ENCODE measurements around the gene FBXL16. TPM values are rescaled to one million over a fixed set of nuclear protein-coding genes. Genes with fewer than 3 reads are reported as not detected.

FBXL16 gene
- total and polyA plus RNA-seq, 2 of the 13 experiments (the other 11 are each of a cell fraction or from before 2014, with no cell fraction given) = 0.22 to 2.0 TPM

GRCh38 chr16:678858-679813 lies 26.5 kb downstream of the FBXL16 start (continued):
- TF ChIP-seq ZNF407 (CRISPR knock-in tag; IDR thresholded peaks at IDR 0.05; ENCODE audit: not compliant biosample characterization) (peak; percentile 65), ZNF292 (CRISPR knock-in tag; IDR thresholded peaks at IDR 0.05; ENCODE audit: borderline replicate concordance, low read depth) (peak; percentile 48; the same call in 1 of the 2 replicates), ETV6 (CRISPR knock-in tag; conservative IDR thresholded peaks at IDR 0.05) (no peak), ZNF296 (CRISPR knock-in tag; conservative IDR thresholded peaks at IDR 0.05) (no peak), ZNF225 (CRISPR knock-in tag; IDR thresholded peaks at IDR 0.05) (no peak), ZNF256 (CRISPR knock-in tag; conservative IDR thresholded peaks at IDR 0.05) (0 out of 2 replicates have a peak, but pooled peaks have one; percentile 54), HNF4G (IDR thresholded peaks at IDR 0.05; ENCODE audit: borderline replicate concordance, low read depth, low read length) (no peak), HNF4G (CRISPR knock-in tag; IDR thresholded peaks at IDR 0.05; ENCODE audit: borderline replicate concordance, low read depth) (no peak), NFYC (CRISPR knock-in tag; IDR thresholded peaks at IDR 0.05) (0 out of 2 replicates have a peak, but pooled peaks have one; percentile 32), RFX1 (IDR thresholded peaks at IDR 0.05) (no peak), MIXL1 (CRISPR knock-in tag; IDR thresholded peaks at IDR 0.05) (no peak; the same call in 1 of the 2 replicates), PHF20 (CRISPR knock-in tag; IDR thresholded peaks at IDR 0.05) (peak; percentile 53), PRDM4 (CRISPR knock-in tag; IDR thresholded peaks at IDR 0.05; ENCODE audit: borderline replicate concordance) (no peak)
- TF ChIP-seq, protein P1, sequence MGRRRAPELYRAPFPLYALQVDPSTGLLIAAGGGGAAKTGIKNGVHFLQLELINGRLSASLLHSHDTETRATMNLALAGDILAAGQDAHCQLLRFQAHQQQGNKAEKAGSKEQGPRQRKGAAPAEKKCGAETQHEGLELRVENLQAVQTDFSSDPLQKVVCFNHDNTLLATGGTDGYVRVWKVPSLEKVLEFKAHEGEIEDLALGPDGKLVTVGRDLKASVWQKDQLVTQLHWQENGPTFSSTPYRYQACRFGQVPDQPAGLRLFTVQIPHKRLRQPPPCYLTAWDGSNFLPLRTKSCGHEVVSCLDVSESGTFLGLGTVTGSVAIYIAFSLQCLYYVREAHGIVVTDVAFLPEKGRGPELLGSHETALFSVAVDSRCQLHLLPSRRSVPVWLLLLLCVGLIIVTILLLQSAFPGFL (CRISPR knock-in tag; IDR thresholded peaks at IDR 0.05) = no peak
- TF ChIP-seq, protein P2, sequence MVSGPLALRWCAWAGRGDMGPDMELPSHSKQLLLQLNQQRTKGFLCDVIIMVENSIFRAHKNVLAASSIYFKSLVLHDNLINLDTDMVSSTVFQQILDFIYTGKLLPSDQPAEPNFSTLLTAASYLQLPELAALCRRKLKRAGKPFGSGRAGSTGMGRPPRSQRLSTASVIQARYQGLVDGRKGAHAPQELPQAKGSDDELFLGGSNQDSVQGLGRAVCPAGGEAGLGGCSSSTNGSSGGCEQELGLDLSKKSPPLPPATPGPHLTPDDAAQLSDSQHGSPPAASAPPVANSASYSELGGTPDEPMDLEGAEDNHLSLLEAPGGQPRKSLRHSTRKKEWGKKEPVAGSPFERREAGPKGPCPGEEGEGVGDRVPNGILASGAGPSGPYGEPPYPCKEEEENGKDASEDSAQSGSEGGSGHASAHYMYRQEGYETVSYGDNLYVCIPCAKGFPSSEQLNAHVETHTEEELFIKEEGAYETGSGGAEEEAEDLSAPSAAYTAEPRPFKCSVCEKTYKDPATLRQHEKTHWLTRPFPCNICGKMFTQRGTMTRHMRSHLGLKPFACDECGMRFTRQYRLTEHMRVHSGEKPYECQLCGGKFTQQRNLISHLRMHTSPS (CRISPR knock-in tag; IDR thresholded peaks at IDR 0.05; ENCODE audit: low read depth) = no peak
